Choroid plexus epithelial cell (primary cell): ENCODE results near the gene DBNL.

Experiments
- DNase-seq: peaks from one replicate; pipeline ENCODE4 v3.0.0-alpha.2; 2010; ENCODE audit warnings: low read depth
- H3K4me3 ChIP-seq: 2 replicates; pipeline ENCODE4 v1.5.1; 2011; ENCODE audit warnings: low read depth, mild to moderate bottlenecking, control low read depth, low read length, moderate library complexity
- TF ChIP-seq, protein P1 (sequence below): conservative IDR thresholded peaks from 2 replicates; pipeline ENCODE4 v1.5.1; 2011; ENCODE audit warnings: low read depth, mild to moderate bottlenecking, control low read depth, inconsistent platforms, low read length, moderate library complexity

The DBNL gene

DNA sequence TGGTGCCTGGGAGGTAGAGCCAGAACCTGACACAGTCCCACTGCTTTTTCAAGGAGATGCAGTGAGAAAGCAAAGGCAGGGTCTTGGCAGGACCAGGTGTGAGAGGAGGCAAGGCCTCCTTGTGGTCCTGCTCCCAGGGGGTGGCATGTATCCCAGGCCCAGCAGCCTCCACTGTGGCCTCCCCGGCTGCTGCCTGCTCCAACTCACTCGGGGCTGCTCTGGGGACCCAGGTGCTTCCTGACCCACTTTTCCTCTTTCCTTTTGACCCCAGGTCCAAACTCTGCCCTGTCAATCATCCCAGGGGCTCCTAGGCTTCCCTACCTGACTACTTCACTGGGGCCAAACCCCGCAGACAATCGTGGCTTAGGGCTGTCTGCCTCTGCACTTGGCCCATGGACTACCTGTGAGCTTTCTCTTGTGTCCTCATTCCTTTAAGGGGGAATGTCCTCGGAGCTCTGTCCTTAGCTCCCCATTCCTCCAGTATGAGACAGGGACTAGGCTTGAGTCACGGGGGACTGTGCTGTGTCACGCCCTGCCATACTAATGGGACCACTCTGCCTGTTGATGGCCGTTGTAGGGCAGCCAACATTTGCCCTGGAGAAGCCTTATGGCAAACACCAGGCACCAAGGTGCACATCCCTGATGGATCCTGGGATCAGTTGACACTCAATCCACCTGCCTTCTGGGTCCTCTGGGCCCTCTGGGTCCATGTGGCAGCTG lies 58.5 kb downstream of the DBNL start:
- no peak overlapping the region for H3K4me3 ChIP-seq
- no peak for DNase-seq
- TF ChIP-seq, protein P1, sequence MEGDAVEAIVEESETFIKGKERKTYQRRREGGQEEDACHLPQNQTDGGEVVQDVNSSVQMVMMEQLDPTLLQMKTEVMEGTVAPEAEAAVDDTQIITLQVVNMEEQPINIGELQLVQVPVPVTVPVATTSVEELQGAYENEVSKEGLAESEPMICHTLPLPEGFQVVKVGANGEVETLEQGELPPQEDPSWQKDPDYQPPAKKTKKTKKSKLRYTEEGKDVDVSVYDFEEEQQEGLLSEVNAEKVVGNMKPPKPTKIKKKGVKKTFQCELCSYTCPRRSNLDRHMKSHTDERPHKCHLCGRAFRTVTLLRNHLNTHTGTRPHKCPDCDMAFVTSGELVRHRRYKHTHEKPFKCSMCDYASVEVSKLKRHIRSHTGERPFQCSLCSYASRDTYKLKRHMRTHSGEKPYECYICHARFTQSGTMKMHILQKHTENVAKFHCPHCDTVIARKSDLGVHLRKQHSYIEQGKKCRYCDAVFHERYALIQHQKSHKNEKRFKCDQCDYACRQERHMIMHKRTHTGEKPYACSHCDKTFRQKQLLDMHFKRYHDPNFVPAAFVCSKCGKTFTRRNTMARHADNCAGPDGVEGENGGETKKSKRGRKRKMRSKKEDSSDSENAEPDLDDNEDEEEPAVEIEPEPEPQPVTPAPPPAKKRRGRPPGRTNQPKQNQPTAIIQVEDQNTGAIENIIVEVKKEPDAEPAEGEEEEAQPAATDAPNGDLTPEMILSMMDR: no peak

GRCh38 chr7:44103566-44103922 lies 59.0 kb downstream of the DBNL start:
- DNase-seq: no peak
- TF ChIP-seq, protein P1: no peak
- no peak overlapping the region for H3K4me3 ChIP-seq

DNA sequence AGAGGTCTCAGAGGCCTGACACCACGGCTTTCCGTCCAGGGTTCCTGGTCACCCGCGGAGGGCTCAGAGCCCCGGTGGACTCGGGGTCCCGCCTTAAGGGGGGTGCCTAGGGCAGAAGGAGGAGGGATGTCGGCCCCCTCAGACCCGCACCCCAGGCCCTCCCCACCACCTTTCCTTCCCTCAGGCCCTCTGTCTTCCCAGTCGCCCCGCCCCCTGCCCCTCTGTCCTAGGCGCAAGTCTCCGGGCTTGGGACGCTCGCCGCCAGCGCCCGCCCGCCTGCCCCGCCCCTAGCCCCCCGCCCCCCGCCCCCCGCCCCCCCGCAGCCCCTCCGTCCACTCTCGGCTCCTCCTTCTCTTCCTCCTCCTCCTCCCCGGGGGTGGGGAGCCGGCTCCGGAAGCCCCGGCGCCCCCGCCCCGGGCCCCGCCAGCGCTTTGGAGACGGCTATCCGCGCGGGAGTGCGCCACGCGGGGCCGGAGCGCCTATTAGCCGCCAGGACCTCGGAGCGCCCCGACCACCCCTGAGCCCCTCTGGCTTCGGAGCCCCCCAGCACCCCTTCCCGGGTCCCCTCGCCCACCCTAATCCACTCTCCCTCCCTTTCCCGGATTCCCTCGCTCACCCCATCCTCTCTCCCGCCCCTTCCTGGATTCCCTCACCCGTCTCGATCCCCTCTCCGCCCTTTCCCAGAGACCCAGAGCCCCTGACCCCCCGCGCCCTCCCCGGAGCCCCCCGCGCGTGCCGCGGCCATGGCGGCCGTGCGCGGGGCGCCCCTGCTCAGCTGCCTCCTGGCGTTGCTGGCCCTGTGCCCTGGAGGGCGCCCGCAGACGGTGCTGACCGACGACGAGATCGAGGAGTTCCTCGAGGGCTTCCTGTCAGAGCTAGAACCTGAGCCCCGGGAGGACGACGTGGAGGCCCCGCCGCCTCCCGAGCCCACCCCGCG lies 59.7 kb downstream of the DBNL start, which contains the start of gene AEBP1:
Gene AEBP1, plus strand, starts transcription at position 423 of the 937 bp plus-strand sequence. Its CDS starts 321 bp downstream, at position 744.
- TF ChIP-seq, protein P1: no peak
- peak; percentile 48 for DNase-seq
- H3K4me3 ChIP-seq: peak within 1 kb of the TSS; percentile 53

DNA sequence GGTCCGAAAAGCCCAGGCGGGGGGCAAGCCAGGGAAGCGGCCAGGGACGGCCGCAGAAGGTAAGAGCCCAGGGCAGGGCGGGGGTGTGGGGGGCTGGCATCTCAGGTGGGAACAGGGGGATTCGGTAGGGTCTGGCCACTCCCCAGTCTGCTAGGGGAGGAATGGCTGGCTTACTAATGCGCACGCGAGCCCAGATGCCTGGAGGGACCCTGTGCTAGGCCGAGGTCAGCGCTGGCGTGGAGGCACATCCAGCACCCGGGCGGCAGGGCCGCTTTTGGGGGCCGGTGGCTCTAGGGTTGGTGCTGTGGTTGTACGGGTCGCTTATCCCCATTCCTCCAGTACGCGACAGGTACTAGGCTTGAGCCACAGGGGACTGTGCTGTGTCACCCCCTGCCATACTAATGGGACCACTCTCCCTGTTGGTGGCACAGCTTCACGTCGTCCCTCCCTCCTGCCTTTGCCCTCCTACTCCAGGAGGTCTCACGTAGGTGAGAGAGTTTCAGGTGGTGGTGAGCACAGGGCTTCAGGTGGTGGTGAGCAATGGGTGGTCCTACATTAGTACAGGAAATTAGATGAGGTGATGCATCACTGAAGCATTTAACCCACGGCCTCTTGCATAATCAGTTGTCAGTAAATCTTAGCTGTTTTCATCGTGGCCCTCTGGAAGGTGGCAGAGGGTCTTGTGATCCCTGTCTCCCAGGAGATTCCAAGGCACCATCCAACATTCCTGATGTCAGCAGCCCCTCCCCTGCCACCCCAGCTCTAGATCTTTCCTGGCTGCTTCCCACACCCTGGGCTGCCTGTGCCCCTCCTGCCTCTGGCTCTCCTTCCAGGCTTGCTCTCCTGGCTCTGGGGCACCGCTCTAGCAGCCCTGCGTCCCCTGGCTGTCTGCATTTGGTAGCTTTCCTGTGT lies 60.6 kb downstream of the DBNL start:
- peak; percentile 76 for DNase-seq
- H3K4me3 ChIP-seq: peak overlapping the region; percentile 53
- TF ChIP-seq, protein P1: peak; percentile 20

- DNase-seq: no peak
- TF ChIP-seq, protein P1: no peak
- H3K4me3 ChIP-seq: peak overlapping the region; percentile 53
Observed at GRCh38 chr7:44105832-44106231, 61.3 kb downstream of the DBNL start.

- DNase-seq: no peak
- H3K4me3 ChIP-seq: no peak overlapping the region
- TF ChIP-seq, protein P1: no peak
Observed at GRCh38 chr7:44106311-44107065, 62.0 kb downstream of the DBNL start.
